Tongue (tissue), 2 donors: Measurements from ENCODE around the gene MTA2. TPM values are rescaled to one million over a fixed set of nuclear protein-coding genes. Genes with fewer than 3 reads are reported as not detected.
"Not testable (repeated sequence)": the region's sequence is repeated elsewhere in the genome, so short reads cannot be mapped to it uniquely, and the experiment has no call there.

Experiments used
- DNase-seq: peaks from one replicate; pipeline ENCODE4 v3.0.0-alpha.2; 2015
- total RNA-seq: library from RNA; depleted of rRNA; stranded (reverse); fragments of >200 nt; gene quantifications from one replicate; pipeline ENCODE4 v1.2.3, GENCODE V29; 2014

MTA2 gene
- total RNA-seq, 1 donor from 2014 or later, result 54.7 TPM

- no peak for DNase-seq
Observed at GRCh38 chr11:62566247-62566646, 35.4 kb downstream of the MTA2 start.

GRCh38 chr11:62565100-62565802 is 36.4 kb downstream of the MTA2 start:
- DNase-seq, result no peak

GRCh38 chr11:62561677-62562230 is 39.9 kb downstream of the MTA2 start:
- DNase-seq, result not testable (repeated sequence)

GRCh38 chr11:62560566-62561103 is 41.0 kb downstream of the MTA2 start:
- DNase-seq, result peak; percentile 93

GRCh38 chr11:62559626-62560025 is 42.0 kb downstream of the MTA2 start:
- not testable (repeated sequence) for DNase-seq

- DNase-seq, result no peak
Observed at GRCh38 chr11:62559204-62559603, 42.5 kb downstream of the MTA2 start.

GRCh38 chr11:62558669-62559068 is 43.0 kb downstream of the MTA2 start:
- no peak for DNase-seq

GRCh38 chr11:62556875-62557631 is 44.6 kb downstream of the MTA2 start:
- no peak for DNase-seq

GRCh38 chr11:62556108-62556874 is 45.4 kb downstream of the MTA2 start:
- DNase-seq, result peak; percentile 92

- DNase-seq, result peak; percentile 94
Observed at GRCh38 chr11:62555464-62556107, 46.1 kb downstream of the MTA2 start.

GRCh38 chr11:62554387-62555167 is 47.1 kb downstream of the MTA2 start:
- peak; percentile 93 for DNase-seq

- DNase-seq, result no peak
Observed at GRCh38 chr11:62553839-62554361, 47.8 kb downstream of the MTA2 start.

- peak; percentile 92 for DNase-seq
Observed at GRCh38 chr11:62553080-62553838, 48.4 kb downstream of the MTA2 start.

GRCh38 chr11:62552485-62553079 is 49.1 kb downstream of the MTA2 start:
- peak; percentile 84 for DNase-seq

GRCh38 chr11:62550478-62550877 is 51.2 kb downstream of the MTA2 start:
- not testable (repeated sequence) for DNase-seq

GRCh38 chr11:62548545-62549335 is 52.9 kb downstream of the MTA2 start:
- DNase-seq, result no peak

GRCh38 chr11:62547691-62548281 is 53.9 kb downstream of the MTA2 start:
- peak; percentile 65 for DNase-seq
